Loucy (cell line): Measurements from ENCODE around the gene GLRX2.

Source experiments
- CTCF ChIP-seq: fragments of 200-600 bp; sonication (generic); conservative IDR thresholded peaks from 2 replicates; pipeline ENCODE4 v1.5.1; 2014; ENCODE audit warnings: mild to moderate bottlenecking, antibody characterized with exemption, low read length
- EZH2phosphoT487 ChIP-seq: fragments of 200-600 bp; IDR thresholded peaks from 2 replicates; pipeline ENCODE4 v1.6.1; 2018; ENCODE audit warnings: antibody characterized with exemption, mild to moderate bottlenecking, moderate library complexity, borderline replicate concordance

GRCh38 chr1:193113992-193114332, 8.7 kb upstream of the GLRX2 start:
- TF ChIP-seq CTCF (no peak), EZH2phosphoT487 (no peak)
